Fibroblast of peridontal ligament (primary cell): ENCODE results near the gene CYLD.

Source experiments
- DNase-seq: peaks from one replicate; pipeline ENCODE4 v3.0.0-alpha.2; 2010; ENCODE audit errors: extremely low read depth

Gene CYLD

GRCh38 chr16:50781043-50781442, 39.2 kb downstream of the CYLD start:
- DNase-seq = no peak

GRCh38 chr16:50781518-50781917, 39.6 kb downstream of the CYLD start:
- DNase-seq = no peak

GRCh38 chr16:50789757-50790156, 47.9 kb downstream of the CYLD start:
- no peak for DNase-seq

- DNase-seq = no peak
These were observed 49.6 kb downstream of the CYLD start for GRCh38 chr16:50791522-50791921.

GRCh38 chr16:50796829-50797228, 54.9 kb downstream of the CYLD start:
- no peak for DNase-seq

- no peak for DNase-seq
These were observed 55.6 kb downstream of the CYLD start for GRCh38 chr16:50797456-50797855.

- DNase-seq = no peak
These were observed 58.2 kb downstream of the CYLD start for GRCh38 chr16:50800074-50800473.

GRCh38 chr16:50801036-50801435, 59.1 kb downstream of the CYLD start:
- peak; percentile 19 for DNase-seq

GRCh38 chr16:50802000-50802399, 60.1 kb downstream of the CYLD start:
- peak; percentile 78 for DNase-seq

GRCh38 chr16:50802961-50803360, 61.1 kb downstream of the CYLD start:
- no peak for DNase-seq

GRCh38 chr16:50804290-50804907, 62.5 kb downstream of the CYLD start:
- DNase-seq = no peak

- DNase-seq = peak; percentile 96
These were observed 64.5 kb downstream of the CYLD start for GRCh38 chr16:50806099-50807062.

- no peak for DNase-seq
These were observed 67.1 kb downstream of the CYLD start for GRCh38 chr16:50808929-50809538.

- no peak for DNase-seq
These were observed 67.7 kb downstream of the CYLD start for GRCh38 chr16:50809561-50809960.

GRCh38 chr16:50810241-50810965, 68.5 kb downstream of the CYLD start:
- no peak for DNase-seq

- no peak for DNase-seq
These were observed 70.2 kb downstream of the CYLD start for GRCh38 chr16:50812046-50812445.

GRCh38 chr16:50812876-50813466, 71.1 kb downstream of the CYLD start:
- DNase-seq = peak; percentile 28

GRCh38 chr16:50814052-50814451, 72.2 kb downstream of the CYLD start:
- no peak for DNase-seq

- no peak for DNase-seq
These were observed 72.7 kb downstream of the CYLD start for GRCh38 chr16:50814541-50814940.

GRCh38 chr16:50815382-50815781, 73.5 kb downstream of the CYLD start:
- DNase-seq = no peak

- DNase-seq = no peak
These were observed 75.1 kb downstream of the CYLD start for GRCh38 chr16:50816901-50817555.
